ENCODE results near the gene ANK3. TPM values are rescaled to one million over a fixed set of nuclear protein-coding genes. Genes with fewer than 3 reads are reported as not detected.
A peak's percentile ranks its signal among the peaks of the same experiment; 100 is the strongest.

The ANK3 gene
- total and polyA plus RNA-seq, 8 donors: 3.3 to 28.5 (median 17.3) TPM

GRCh38 chr10:60123172-60123571 is 266.5 kb downstream of the ANK3 start:
- ATAC-seq: peak in 3 of 4 donors; percentile 62 to 73 (median 66)

GRCh38 chr10:60122190-60122589 is 267.5 kb downstream of the ANK3 start:
- Histone ChIP-seq H3K27me3 (no peaks in the 10 kb centered on the region), H3K27ac (no peak overlapping the region), H3K4me1 (no peaks in the 10 kb centered on the region), H3K9me3 (no peaks in the 10 kb centered on the region), H3K4me3 (no peak overlapping the region), H3K36me3 (no peaks in the 10 kb centered on the region)
- WGBS, 2 donors: 78 to 86% methylated on average over 2 of the region's 2 CpGs
- ATAC-seq: no peak
- no peak for FAIRE-seq
- no peak for TF ChIP-seq CTCF (IDR thresholded peaks at IDR 0.05)
- intact Hi-C loops (cut with DNase I): no loop called here
- no peak for DNase-seq

More at GRCh38 chr10:60123172-60123571, 266.5 kb downstream of the ANK3 start:
- WGBS, 2 donors: 52% methylated on average over 3 of the region's 3 CpGs
- Histone ChIP-seq H3K4me1 (no peaks in the 10 kb centered on the region), H3K27ac (no peak overlapping the region), H3K36me3 (no peaks in the 10 kb centered on the region), H3K4me3 (no peak overlapping the region), H3K27me3 (no peaks in the 10 kb centered on the region), H3K9me3 (no peaks in the 10 kb centered on the region)
- intact Hi-C loops (cut with DNase I): no loop called here
- FAIRE-seq: no peak
- TF ChIP-seq CTCF (IDR thresholded peaks at IDR 0.05): no peak
- no peak for DNase-seq

DNA sequence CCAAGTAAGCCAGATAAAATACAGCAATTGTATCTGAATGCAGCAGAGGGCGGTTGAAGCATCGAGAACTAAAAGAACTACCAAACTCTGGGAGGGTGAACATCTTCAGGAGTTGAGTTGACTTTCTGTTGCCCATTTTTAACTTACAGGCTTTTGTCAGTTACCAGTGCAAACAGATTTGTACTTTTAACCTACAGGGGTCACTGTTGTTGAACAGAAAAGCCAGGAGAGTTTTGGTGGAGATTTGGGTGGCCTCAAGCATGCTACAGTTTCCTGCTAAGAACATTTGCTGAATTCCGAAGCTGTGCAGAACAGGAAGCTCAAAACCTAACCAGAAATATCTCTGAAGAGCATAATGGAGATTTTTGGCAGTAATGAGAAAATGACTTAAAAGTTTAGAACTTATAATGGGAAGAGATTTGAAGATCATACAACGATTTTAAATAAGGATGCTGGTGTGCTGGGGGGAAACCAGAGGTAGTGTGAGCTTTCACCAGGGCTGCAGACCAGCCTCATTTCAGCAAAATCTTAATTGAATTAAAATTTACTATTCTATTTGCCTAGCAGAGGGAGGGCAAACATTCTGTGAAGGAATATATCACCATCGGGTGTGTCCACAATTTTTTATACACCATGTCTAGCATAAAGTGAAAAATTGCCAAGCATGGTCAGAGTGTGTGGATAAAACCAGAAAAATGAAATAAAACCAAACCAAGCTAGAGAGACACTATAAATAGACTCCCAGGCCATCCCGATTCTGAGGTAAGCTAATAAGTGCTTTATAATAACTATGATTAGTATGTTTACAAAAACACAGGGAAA is 274.7 kb downstream of the ANK3 start:
- FAIRE-seq (no peak), DNase-seq (peak in 1 of 6 donors; percentile 16), ATAC-seq (peak; percentile 53 to 76 (median 72))
- no peaks in the 10 kb centered on the region for H3K36me3 ChIP-seq
- peak in 3 of 4 donors; percentile 14 to 49 (median 33) for TF ChIP-seq CTCF (IDR thresholded peaks at IDR 0.05)
- H3K4me1 ChIP-seq: no peaks in the 10 kb centered on the region
- no peaks in the 10 kb centered on the region for H3K27me3 ChIP-seq
- no peak overlapping the region for H3K27ac ChIP-seq
- 57 to 67% methylated on average over 6 of the region's 6 CpGs for WGBS, 2 donors
- intact Hi-C loops (cut with DNase I): loop anchor here in 2 of 3 donors (10.0 kb wide), 2 partner anchors 80 to 320 kb away; no protein-coding TSS in a partner anchor
- H3K4me3 ChIP-seq: no peak overlapping the region
- H3K9me3 ChIP-seq: no peaks in the 10 kb centered on the region

- FAIRE-seq (no peak), DNase-seq (no peak), ATAC-seq (no peak)
- Histone ChIP-seq H3K36me3 (no peaks in the 10 kb centered on the region), H3K9me3 (no peaks in the 10 kb centered on the region), H3K27ac (no peak overlapping the region), H3K27me3 (no peaks in the 10 kb centered on the region), H3K4me3 (no peak overlapping the region), H3K4me1 (peaks cover 6 to 15% (median 8%) of the 10 kb centered on the region in 3 donors)
- intact Hi-C loops (cut with DNase I): loop anchor here in 2 of 3 donors (10.0 kb wide), 2 partner anchors 84 to 324 kb away; no protein-coding TSS in a partner anchor
- TF ChIP-seq CTCF (IDR thresholded peaks at IDR 0.05): no peak
- 83 to 84% methylated on average over 6 of the region's 6 CpGs for WGBS, 2 donors
Measured at GRCh38 chr10:60110739-60111138, 278.9 kb downstream of the ANK3 start.

Measured in pancreas (tissue), 10 donors.